HL-60 (cell line): ENCODE results near the gene GRID1.

Experiments
- DNase-seq, 2 experiments: peaks; one replicate each; pipeline ENCODE4 v3.0.0-alpha.2; 2010 to 2020; ENCODE audit warnings: low read depth in 1 of 2, low spot score in 1 of 2
- H3K27ac ChIP-seq: fragments of 250-450 bp; sonication (Bioruptor Pico); replicated peaks from 2 replicates; pipeline ENCODE4 v1.5.1; 2020; ENCODE audit warnings: mild to moderate bottlenecking, moderate library complexity
- H3K27me3 ChIP-seq: fragments of 250-450 bp; sonication (Bioruptor Pico); 2 replicates; pipeline ENCODE4 v1.5.1; 2021; ENCODE audit warnings: mild to moderate bottlenecking, moderate library complexity; ENCODE audit not compliant: insufficient read depth, poor library complexity, severe bottlenecking
- H3K4me3 ChIP-seq: replicated peaks from 2 replicates; pipeline ENCODE4 v1.5.1; 2011; ENCODE audit warnings: mild to moderate bottlenecking, control low read depth, low read length; ENCODE audit not compliant: insufficient read depth
- GABPA ChIP-seq: IDR thresholded peaks from 2 replicates; pipeline ENCODE4 v1.6.1; 2012; ENCODE audit warnings: low read depth
- POLR2AphosphoS5 ChIP-seq: IDR thresholded peaks from 2 replicates; pipeline ENCODE4 v1.6.1; 2012; ENCODE audit warnings: low read depth
- SPI1 ChIP-seq: IDR thresholded peaks from 2 replicates; pipeline ENCODE4 v1.6.1; 2012; ENCODE audit warnings: low read depth, mild to moderate bottlenecking, borderline replicate concordance
- TF ChIP-seq, protein P1 (sequence below): IDR thresholded peaks from 2 replicates; pipeline ENCODE4 v1.6.1; 2012; ENCODE audit warnings: low read depth; ENCODE audit not compliant: insufficient replicate concordance
- TF ChIP-seq, protein P2 (sequence below): IDR thresholded peaks from one replicate; pipeline ENCODE4 v1.5.1; 2011; ENCODE audit warnings: low read length, control low read depth, inconsistent platforms; ENCODE audit not compliant: insufficient read depth

The GRID1 gene

DNA sequence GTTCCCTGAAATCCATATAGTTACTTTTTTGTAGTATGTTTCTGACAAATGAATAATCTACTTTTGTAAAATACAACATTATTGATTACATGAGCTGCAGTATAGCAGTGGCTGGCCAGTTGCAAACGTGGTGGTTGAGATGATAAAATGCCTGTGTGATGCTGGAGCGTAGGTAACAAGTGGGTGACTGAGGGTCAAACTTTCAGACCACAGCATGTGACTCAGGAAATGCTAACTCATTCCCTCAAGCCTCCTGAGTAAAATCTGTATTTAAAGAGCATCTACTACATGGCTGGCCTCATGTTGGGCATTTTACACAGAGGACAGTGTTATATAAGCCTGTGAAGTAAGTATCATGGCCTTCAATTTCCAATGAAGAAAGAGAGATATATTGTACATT lies 585.2 kb downstream of the GRID1 start:
- H3K27ac ChIP-seq = no peak overlapping the region
- no peak for DNase-seq
- H3K4me3 ChIP-seq = no peak overlapping the region
- H3K27me3 ChIP-seq = no peaks in the 10 kb centered on the region
- TF ChIP-seq, protein P1, sequence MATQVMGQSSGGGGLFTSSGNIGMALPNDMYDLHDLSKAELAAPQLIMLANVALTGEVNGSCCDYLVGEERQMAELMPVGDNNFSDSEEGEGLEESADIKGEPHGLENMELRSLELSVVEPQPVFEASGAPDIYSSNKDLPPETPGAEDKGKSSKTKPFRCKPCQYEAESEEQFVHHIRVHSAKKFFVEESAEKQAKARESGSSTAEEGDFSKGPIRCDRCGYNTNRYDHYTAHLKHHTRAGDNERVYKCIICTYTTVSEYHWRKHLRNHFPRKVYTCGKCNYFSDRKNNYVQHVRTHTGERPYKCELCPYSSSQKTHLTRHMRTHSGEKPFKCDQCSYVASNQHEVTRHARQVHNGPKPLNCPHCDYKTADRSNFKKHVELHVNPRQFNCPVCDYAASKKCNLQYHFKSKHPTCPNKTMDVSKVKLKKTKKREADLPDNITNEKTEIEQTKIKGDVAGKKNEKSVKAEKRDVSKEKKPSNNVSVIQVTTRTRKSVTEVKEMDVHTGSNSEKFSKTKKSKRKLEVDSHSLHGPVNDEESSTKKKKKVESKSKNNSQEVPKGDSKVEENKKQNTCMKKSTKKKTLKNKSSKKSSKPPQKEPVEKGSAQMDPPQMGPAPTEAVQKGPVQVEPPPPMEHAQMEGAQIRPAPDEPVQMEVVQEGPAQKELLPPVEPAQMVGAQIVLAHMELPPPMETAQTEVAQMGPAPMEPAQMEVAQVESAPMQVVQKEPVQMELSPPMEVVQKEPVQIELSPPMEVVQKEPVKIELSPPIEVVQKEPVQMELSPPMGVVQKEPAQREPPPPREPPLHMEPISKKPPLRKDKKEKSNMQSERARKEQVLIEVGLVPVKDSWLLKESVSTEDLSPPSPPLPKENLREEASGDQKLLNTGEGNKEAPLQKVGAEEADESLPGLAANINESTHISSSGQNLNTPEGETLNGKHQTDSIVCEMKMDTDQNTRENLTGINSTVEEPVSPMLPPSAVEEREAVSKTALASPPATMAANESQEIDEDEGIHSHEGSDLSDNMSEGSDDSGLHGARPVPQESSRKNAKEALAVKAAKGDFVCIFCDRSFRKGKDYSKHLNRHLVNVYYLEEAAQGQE = no peak
- TF ChIP-seq, protein P2, sequence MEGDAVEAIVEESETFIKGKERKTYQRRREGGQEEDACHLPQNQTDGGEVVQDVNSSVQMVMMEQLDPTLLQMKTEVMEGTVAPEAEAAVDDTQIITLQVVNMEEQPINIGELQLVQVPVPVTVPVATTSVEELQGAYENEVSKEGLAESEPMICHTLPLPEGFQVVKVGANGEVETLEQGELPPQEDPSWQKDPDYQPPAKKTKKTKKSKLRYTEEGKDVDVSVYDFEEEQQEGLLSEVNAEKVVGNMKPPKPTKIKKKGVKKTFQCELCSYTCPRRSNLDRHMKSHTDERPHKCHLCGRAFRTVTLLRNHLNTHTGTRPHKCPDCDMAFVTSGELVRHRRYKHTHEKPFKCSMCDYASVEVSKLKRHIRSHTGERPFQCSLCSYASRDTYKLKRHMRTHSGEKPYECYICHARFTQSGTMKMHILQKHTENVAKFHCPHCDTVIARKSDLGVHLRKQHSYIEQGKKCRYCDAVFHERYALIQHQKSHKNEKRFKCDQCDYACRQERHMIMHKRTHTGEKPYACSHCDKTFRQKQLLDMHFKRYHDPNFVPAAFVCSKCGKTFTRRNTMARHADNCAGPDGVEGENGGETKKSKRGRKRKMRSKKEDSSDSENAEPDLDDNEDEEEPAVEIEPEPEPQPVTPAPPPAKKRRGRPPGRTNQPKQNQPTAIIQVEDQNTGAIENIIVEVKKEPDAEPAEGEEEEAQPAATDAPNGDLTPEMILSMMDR = no peak
- TF ChIP-seq GABPA (no peak), POLR2AphosphoS5 (no peak), SPI1 (no peak)

DNA sequence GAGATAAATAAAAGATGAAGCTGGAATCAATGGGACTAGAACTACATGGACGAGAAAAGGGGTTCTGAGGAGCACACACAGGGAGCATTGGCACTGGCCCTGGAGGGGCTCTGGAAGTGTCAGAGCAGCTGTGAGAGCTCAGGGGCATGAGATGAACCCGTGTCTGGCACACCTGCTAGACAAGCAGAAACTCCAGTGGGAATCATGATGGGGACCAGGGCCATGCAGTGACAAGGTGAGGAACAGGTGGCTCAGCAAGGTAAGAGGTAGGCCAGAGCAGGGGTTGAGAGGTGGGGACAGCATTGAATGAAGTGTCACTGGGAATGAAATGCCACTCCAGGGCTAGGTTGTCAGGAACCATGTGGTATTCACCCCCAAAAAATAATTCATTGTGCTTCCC lies 588.5 kb downstream of the GRID1 start:
- Histone ChIP-seq H3K27me3 (no peaks in the 10 kb centered on the region), H3K4me3 (no peak overlapping the region), H3K27ac (no peak overlapping the region)
- no peak for DNase-seq
- TF ChIP-seq SPI1 (no peak), POLR2AphosphoS5 (no peak), GABPA (no peak)
- TF ChIP-seq, protein P1 = no peak
- TF ChIP-seq, protein P2 = no peak

DNA sequence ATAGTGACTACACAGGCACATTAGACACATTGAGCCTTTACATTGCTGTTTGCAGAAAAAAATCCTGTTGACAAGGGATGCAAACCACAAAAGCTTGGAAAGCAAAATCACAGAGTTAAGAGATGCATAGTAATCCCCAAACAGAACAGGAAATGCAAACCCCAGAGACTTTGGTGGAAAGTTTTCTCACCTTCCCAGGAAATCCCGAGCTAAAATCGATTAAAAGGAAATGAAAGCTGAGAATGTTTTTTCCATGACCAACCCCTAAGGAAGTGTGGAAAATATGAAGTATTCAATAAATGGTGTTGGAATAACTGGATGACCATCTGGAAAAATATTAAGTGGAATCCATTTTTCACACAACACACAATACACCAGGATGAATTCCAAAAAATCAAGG lies 598.7 kb downstream of the GRID1 start:
- no peak overlapping the region for H3K27ac ChIP-seq

More for the DNA sequence above, 598.7 kb downstream of the GRID1 start:
- Histone ChIP-seq H3K27me3 (no peaks in the 10 kb centered on the region), H3K4me3 (no peak overlapping the region)
- TF ChIP-seq, protein P2 = no peak
- TF ChIP-seq SPI1 (no peak), GABPA (no peak), POLR2AphosphoS5 (no peak)
- TF ChIP-seq, protein P1 = no peak
- DNase-seq = no peak
